HepG2 (cell line): ENCODE results near the gene SRGAP3.

Experiments used
- EZH2 ChIP-seq: conservative IDR thresholded peaks from 2 replicates; pipeline ENCODE4 v1.6.1; 2012; ENCODE audit warnings: mild to moderate bottlenecking, low read depth, low read length, moderate library complexity
- HBP1 ChIP-seq: IDR thresholded peaks from 2 replicates; pipeline ENCODE4 v1.6.1; 2016; ENCODE audit warnings: low read depth, control low read depth
- HNRNPH1 ChIP-seq: fragments of 200-400 bp; formaldehyde crosslinking; optimal IDR thresholded peaks from 2 replicates; pipeline ENCODE3; 2017; ENCODE audit warnings: mild to moderate bottlenecking, low read depth, low read length

- TF ChIP-seq HBP1 (CRISPR knock-in tag) (no peak), EZH2 (no peak), HNRNPH1 (no peak)
These were observed 6.5 kb upstream of the SRGAP3 start for GRCh38 chr3:9255976-9256375.
